ENCODE measurements around the gene ANKS1B.

DNA sequence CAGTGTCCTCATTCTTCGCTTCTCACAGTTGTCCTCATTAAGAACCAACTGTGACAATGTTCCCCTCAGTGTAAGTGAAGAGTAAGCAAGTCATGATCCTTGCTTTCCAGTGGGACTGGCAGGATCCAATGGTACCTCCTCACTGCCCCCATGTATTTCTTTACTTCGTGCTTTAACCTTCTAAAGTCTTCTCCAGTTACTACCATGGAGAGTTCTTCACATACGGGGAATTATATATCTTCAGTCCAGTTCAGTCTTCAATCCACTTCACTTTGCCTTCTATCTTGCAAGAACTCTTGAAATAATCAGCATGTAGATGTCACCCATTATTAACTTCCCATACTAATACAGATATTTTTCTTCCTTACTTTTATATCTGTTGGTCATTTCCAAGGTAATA lies 719.1 kb downstream of the ANKS1B start:
- no peak for TF ChIP-seq POLR2A (IDR thresholded peaks at IDR 0.05)
- TF ChIP-seq, protein P1, sequence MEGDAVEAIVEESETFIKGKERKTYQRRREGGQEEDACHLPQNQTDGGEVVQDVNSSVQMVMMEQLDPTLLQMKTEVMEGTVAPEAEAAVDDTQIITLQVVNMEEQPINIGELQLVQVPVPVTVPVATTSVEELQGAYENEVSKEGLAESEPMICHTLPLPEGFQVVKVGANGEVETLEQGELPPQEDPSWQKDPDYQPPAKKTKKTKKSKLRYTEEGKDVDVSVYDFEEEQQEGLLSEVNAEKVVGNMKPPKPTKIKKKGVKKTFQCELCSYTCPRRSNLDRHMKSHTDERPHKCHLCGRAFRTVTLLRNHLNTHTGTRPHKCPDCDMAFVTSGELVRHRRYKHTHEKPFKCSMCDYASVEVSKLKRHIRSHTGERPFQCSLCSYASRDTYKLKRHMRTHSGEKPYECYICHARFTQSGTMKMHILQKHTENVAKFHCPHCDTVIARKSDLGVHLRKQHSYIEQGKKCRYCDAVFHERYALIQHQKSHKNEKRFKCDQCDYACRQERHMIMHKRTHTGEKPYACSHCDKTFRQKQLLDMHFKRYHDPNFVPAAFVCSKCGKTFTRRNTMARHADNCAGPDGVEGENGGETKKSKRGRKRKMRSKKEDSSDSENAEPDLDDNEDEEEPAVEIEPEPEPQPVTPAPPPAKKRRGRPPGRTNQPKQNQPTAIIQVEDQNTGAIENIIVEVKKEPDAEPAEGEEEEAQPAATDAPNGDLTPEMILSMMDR (IDR thresholded peaks at IDR 0.05) = no peak
